Thymus (tissue), 11 donors: Measurements from ENCODE around the gene CDC25A. TPM values are rescaled to one million over a fixed set of nuclear protein-coding genes. Genes with fewer than 3 reads are reported as not detected.

Experiments
- DNase-seq, 9 donors: peaks; one replicate each; pipeline ENCODE4 v3.0.0-alpha.2; 2013; ENCODE audit warnings: low spot score in 9 of 9, low read depth in 6 of 9, missing footprints in 1 of 9
- H3K27ac ChIP-seq, 2 donors: one replicate each; pipeline ENCODE4 v1.5.1; 2013; ENCODE audit warnings: control low read depth in 1 of 2, low read depth in 1 of 2, low read length in 1 of 2, mild to moderate bottlenecking in 1 of 2, moderate library complexity in 1 of 2
- H3K27me3 ChIP-seq, 2 donors: one replicate each; pipeline ENCODE4 v1.5.1; 2013; ENCODE audit warnings: low read length in 1 of 2; ENCODE audit not compliant: control insufficient read depth in 2 of 2, insufficient read depth in 1 of 2
- H3K36me3 ChIP-seq, 2 donors: one replicate each; pipeline ENCODE4 v1.5.1; 2013; ENCODE audit warnings: low read length in 1 of 2, mild to moderate bottlenecking in 1 of 2, moderate library complexity in 1 of 2; ENCODE audit not compliant: control insufficient read depth in 2 of 2, insufficient read depth in 2 of 2
- H3K4me1 ChIP-seq, 2 donors: one replicate each; pipeline ENCODE4 v1.5.1; 2013; ENCODE audit warnings: low read length in 2 of 2; ENCODE audit not compliant: control insufficient read depth in 2 of 2, insufficient read depth in 2 of 2
- H3K4me3 ChIP-seq, 2 donors: one replicate each; pipeline ENCODE4 v1.5.1; 2013; ENCODE audit warnings: low read length in 2 of 2, control low read depth in 1 of 2, mild to moderate bottlenecking in 1 of 2
- H3K9me3 ChIP-seq, 2 donors: one replicate each; pipeline ENCODE4 v1.5.1; 2013; ENCODE audit warnings: low read length in 1 of 2, mild to moderate bottlenecking in 1 of 2; ENCODE audit not compliant: control insufficient read depth in 2 of 2, insufficient read depth in 1 of 2
- WGBS: extraction: QIAGEN DNeasy Blood & Tissue Kit; methylation state at CpG from one replicate; pipeline ENCODE4 v1.1.7; 2013; 5-methylcytosine and 5-hydroxymethylcytosine counted together
- polyA plus RNA-seq: library from polyadenylated mRNA; stranded (reverse); fragments of 200-250 nt; gene quantifications from one replicate; pipeline ENCODE4 v1.2.3, GENCODE V29; 2013
- total RNA-seq: library from RNA; stranded (reverse); fragments of 120-200 nt; gene quantifications from one replicate; pipeline ENCODE4 v1.2.4, GENCODE V29; 2013
- donor health status: healthy.

CDC25A gene
- total and polyA plus RNA-seq, 2 donors = 0.71 to 17.2 TPM

DNA sequence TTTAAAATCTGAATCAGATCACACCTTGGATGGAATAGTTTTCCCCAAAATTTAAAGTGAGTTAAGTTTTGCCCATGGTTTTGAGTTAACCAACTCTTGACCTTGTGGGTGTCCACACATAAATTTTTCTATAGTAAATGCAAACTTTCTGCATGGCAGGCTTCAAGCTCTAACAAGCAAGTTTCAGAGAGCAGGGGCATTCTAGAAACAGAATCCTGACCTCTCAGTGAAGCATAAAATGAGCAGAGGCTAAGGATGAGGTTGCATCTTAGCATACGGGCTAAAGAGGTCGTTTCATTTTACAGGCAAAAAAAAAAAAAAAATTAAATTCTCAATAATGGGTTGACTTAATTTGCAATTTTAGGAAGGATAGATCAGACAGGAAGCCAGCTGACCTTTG, 32.1 kb downstream of the CDC25A start:
- Histone ChIP-seq H3K9me3 (no peaks in the 10 kb centered on the region), H3K27ac (no peak overlapping the region), H3K36me3 (peaks cover 19 to 44% of the 10 kb centered on the region in 2 donors), H3K27me3 (no peaks in the 10 kb centered on the region), H3K4me3 (no peak overlapping the region), H3K4me1 (peaks cover 0 to 4% of the 10 kb centered on the region in 2 donors)
- 81% methylated on average over 2 of the region's 2 CpGs for WGBS
- no peak for DNase-seq

DNA sequence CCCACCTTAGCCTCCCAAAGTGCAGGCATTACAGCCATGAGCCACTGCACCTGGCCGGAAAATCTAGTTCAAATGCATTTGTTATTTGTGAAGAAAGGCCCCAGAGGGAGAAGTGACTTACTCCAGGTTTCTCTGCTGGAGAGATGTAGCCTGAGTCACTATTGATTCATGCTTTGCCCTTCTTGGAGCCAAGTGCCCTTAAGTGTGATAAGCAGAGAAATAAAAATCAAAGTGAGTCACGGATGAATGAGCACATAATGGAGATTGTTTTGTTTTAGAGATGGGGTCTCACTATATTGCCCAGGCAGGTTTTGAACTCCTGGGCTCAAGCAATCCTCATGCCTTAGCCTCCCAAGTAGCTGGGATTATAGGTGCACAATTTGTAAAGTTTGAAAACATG, 33.1 kb downstream of the CDC25A start:
- H3K36me3 ChIP-seq = peaks cover 17 to 38% of the 10 kb centered on the region in 2 donors
- H3K27ac ChIP-seq = no peak overlapping the region
- DNase-seq = no peak
- peaks cover 0 to 4% of the 10 kb centered on the region in 2 donors for H3K4me1 ChIP-seq
- no peaks in the 10 kb centered on the region for H3K27me3 ChIP-seq
- no peak overlapping the region for H3K4me3 ChIP-seq
- H3K9me3 ChIP-seq = no peaks in the 10 kb centered on the region
- WGBS = 96% methylated on average over 2 of the region's 2 CpGs

DNA sequence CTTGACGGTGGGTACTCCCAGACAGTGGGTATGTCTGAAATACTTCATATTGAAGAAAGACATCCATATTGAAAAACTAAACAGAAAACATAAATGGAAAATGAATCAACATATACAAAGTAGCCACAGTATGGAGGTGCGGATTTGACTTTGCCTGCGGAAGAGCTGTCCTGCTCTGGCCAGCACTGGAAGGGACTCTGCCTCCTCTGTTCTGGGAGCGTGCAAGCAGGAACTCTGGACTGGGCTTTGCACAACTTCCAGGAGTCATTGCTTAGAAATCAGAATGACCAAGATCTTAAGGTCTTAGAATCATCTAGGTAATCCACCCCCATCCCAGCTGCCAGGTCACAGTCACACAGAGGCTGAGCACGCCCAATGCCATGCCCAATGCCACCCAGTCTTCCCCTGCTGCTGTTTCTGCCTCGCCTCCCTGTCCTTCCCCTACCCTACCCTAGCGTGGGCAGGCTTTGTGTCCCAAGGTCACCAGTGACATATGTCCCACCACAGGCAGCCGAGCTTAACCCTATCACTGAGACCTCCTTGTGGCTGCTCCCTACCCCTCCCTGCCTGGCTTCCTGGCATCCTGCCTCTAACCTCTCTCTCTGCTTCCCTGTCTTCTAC, 36.3 kb downstream of the CDC25A start:
- Histone ChIP-seq H3K36me3 (peaks cover 0 to 7% of the 10 kb centered on the region in 2 donors), H3K27me3 (no peaks in the 10 kb centered on the region), H3K27ac (no peak overlapping the region), H3K4me3 (no peak overlapping the region), H3K9me3 (no peaks in the 10 kb centered on the region), H3K4me1 (peaks cover 0 to 4% of the 10 kb centered on the region in 2 donors)
- 75% methylated on average over 8 of the region's 8 CpGs for WGBS
- no peak for DNase-seq

DNA sequence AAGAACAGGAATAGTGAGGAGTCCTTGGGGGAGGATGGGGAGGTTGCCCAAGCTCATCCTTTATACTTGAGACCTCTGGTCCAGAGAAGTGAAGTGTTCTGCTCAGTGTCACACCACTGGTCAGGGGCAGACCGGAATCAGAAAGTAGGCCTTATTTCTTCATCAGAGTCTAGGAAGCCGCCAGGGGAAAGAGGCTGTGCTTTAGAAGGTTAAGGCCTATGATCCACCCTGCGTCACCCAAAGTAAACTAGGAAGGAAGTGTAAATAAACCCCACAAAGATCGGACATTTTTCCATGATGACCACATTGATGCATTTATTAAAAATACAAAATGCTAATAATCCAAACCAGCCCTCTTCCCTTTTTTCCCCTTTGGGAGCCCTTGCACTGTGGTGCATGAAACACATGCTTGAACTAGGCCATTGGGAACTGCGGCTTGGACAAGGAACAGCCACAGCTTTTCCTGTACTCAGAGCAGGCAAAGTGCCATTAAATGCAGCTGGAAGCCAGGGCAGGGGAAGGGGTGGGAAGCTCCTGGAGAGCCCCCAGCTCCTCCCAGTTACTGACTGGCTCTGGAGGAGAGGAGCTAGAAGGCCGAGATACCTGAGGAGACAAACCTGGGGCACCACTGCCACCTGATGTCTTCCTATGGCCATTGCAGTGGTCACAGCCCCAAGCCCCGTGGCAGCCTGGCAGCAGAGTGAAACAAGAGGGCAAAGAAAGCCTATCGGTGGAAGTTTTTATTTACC, 37.0 kb downstream of the CDC25A start:
- WGBS = 56% methylated on average over 8 of the region's 8 CpGs
- H3K36me3 ChIP-seq = peaks cover 0 to 4% of the 10 kb centered on the region in 2 donors
- H3K27ac ChIP-seq = no peak overlapping the region
- peaks cover 0 to 4% of the 10 kb centered on the region in 2 donors for H3K4me1 ChIP-seq
- no peak overlapping the region for H3K4me3 ChIP-seq
- no peaks in the 10 kb centered on the region for H3K27me3 ChIP-seq
- DNase-seq = peak in 8 of 9 donors; percentile 20 to 71 (median 48)
- H3K9me3 ChIP-seq = no peaks in the 10 kb centered on the region

DNA sequence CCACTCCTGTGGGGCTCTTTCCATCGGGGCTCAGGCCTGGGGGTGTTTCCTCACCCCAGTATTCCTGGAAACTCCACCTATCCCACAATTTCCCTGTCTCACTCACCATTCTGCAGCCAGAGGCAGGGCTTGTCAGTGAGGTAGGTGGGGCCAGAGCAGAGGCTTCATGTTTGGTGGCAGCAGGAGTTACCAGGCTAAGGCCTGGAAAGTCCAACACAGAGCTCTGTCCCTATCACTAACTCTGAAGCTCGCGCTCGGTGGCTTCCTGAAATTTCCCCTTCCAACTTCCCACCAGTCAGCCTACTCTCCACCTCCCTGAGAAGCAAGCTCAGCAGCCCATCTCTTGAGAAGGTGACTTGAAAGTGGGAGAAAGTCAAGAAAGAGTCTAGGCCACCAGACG, 44.2 kb downstream of the CDC25A start:
- H3K27me3 ChIP-seq = no peaks in the 10 kb centered on the region
- no peak overlapping the region for H3K27ac ChIP-seq
- H3K9me3 ChIP-seq = peaks cover 0 to 5% of the 10 kb centered on the region in 2 donors
- peaks cover 0 to 3% of the 10 kb centered on the region in 2 donors for H3K4me1 ChIP-seq
- DNase-seq = no peak
- H3K4me3 ChIP-seq = no peak overlapping the region
- H3K36me3 ChIP-seq = no peaks in the 10 kb centered on the region
- WGBS = 90% methylated on average over 5 of the region's 5 CpGs

DNA sequence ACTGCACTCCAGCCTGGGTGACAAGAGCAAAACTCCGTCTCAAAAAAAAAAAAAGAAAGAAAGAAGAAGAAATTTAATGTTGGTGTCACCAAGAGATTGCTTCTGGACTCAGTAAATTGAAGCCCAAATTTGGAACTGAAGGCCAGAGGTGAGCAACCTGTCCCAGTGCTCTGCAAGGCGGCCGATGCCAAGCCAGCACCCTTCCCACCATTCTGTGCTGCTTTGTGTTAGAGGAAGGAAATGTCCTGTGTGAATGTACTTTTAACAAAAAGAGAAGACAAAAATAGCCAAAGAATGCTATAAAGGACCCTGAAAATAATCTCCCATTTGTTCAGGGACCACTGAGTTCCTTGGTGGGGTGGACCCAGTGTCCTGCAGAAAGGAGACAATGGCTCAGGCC, 44.6 kb downstream of the CDC25A start:
- H3K27ac ChIP-seq = no peak overlapping the region

DNA sequence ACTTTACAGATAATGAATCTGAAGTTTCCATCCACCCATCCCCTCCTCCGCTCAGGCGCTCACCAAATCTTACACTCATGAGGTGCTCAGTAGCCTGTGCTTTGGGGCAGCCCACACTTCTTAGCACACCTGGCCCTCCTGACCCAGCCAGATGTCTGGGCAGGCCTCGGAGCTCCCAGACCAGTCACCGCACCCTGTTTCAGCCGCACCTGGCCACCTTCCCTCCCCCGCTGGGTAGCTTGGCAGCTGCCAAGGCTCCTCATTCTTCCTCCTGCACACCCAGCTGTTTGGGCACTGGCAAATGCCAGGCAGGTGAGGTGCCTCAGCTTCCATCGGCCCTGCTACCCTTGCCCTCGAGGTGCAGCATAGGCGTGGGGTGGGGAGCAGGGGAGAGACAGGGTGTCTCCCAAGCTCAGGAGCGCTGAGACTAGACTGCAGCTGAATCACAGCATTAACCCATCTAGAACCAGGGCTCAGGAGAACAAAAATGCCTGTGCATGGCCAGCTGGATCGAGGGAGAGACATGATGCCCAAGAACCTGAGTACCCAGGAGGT, 45.8 kb downstream of the CDC25A start:
- Histone ChIP-seq H3K4me3 (no peak overlapping the region), H3K27ac (no peak overlapping the region), H3K4me1 (peaks cover 0 to 3% of the 10 kb centered on the region in 2 donors), H3K27me3 (no peaks in the 10 kb centered on the region), H3K36me3 (no peaks in the 10 kb centered on the region), H3K9me3 (peaks cover 0 to 5% of the 10 kb centered on the region in 2 donors)
- 86% methylated on average over 11 of the region's 11 CpGs for WGBS
- DNase-seq = no peak

More for the DNA sequence above, 44.6 kb downstream of the CDC25A start:
- DNase-seq = no peak
- no peak overlapping the region for H3K4me3 ChIP-seq
- H3K9me3 ChIP-seq = peaks cover 0 to 5% of the 10 kb centered on the region in 2 donors
- H3K27me3 ChIP-seq = no peaks in the 10 kb centered on the region
- 95% methylated on average over 3 of the region's 3 CpGs for WGBS
- peaks cover 0 to 3% of the 10 kb centered on the region in 2 donors for H3K4me1 ChIP-seq
- H3K36me3 ChIP-seq = no peaks in the 10 kb centered on the region

DNA sequence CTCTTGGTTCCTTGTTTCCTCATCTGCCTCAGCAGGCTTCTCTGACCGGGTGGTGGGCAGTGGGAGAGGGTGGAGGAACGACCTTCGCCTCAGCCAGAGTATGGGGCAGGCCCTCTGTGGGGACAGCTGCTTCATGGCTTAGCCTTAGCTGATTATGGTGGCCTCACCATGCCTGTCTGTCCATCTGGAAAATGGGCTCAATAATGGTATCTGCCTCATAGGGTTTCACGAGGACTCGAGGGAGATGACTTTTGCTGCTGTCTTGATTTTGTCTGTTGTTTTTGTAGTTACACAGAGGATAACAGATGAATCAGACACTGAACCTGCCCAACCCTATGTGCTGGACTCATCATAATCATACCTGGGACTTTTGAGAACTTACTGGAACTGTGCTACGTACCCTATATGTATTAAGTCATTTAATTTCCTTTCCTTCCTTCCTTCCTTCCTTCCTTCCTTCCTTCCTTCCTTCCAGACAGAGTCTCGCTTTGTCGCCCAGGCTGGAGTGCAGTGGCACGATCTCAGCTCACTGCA, 46.5 kb downstream of the CDC25A start:
- WGBS = 96% methylated on average over 9 of the region's 9 CpGs
- no peak overlapping the region for H3K4me3 ChIP-seq
- no peak overlapping the region for H3K27ac ChIP-seq
- peaks cover 0 to 5% of the 10 kb centered on the region in 2 donors for H3K9me3 ChIP-seq
- no peak for DNase-seq
- H3K27me3 ChIP-seq = no peaks in the 10 kb centered on the region
- peaks cover 0 to 3% of the 10 kb centered on the region in 2 donors for H3K4me1 ChIP-seq
- no peaks in the 10 kb centered on the region for H3K36me3 ChIP-seq
